NCI-H82 treated with DMSO at 0.1 percent for 48 hours (cell line): Measurements from ENCODE around the gene PAPOLB.
"Not testable (repeated sequence)": the region's sequence is repeated elsewhere in the genome, so short reads cannot be mapped to it uniquely, and the experiment has no call there.

Experiments
- DNase-seq: peaks from one replicate; lab custom pipeline; 2025; ENCODE audit not compliant: unreplicated experiment; lab: John Stamatoyannopoulos, UW

The PAPOLB gene

GRCh38 chr7:4861673-4862072 is at the start of gene PAPOLB:
Gene PAPOLB (minus strand): TSS chr7:4862030. CDS start chr7:4861810, 220 bp downstream.
- no peak for DNase-seq

- DNase-seq: no peak
These were observed 49.4 kb upstream of the PAPOLB start for GRCh38 chr7:4911111-4911828.

GRCh38 chr7:4906682-4907081 is 44.9 kb upstream of the PAPOLB start:
- DNase-seq: no peak

- DNase-seq: no peak
These were observed 43.3 kb upstream of the PAPOLB start for GRCh38 chr7:4905171-4905570.

GRCh38 chr7:4904346-4904745 is 42.5 kb upstream of the PAPOLB start:
- no peak for DNase-seq

- DNase-seq: no peak
These were observed 33.9 kb upstream of the PAPOLB start for GRCh38 chr7:4895766-4896165.

- no peak for DNase-seq
These were observed 32.7 kb upstream of the PAPOLB start for GRCh38 chr7:4894482-4894881.

- DNase-seq: no peak
These were observed 32.2 kb upstream of the PAPOLB start for GRCh38 chr7:4893929-4894475.

- DNase-seq: not testable (repeated sequence)
These were observed 31.4 kb upstream of the PAPOLB start for GRCh38 chr7:4893188-4893587.

GRCh38 chr7:4891522-4891921 is 29.7 kb upstream of the PAPOLB start:
- not testable (repeated sequence) for DNase-seq

GRCh38 chr7:4889682-4890081 is 27.9 kb upstream of the PAPOLB start:
- DNase-seq: no peak

GRCh38 chr7:4888161-4888560 is 26.3 kb upstream of the PAPOLB start:
- no peak for DNase-seq

- DNase-seq: no peak
These were observed 24.8 kb upstream of the PAPOLB start for GRCh38 chr7:4886671-4887070.

GRCh38 chr7:4885317-4885807 is 23.5 kb upstream of the PAPOLB start:
- DNase-seq: no peak

- no peak for DNase-seq
These were observed 22.3 kb upstream of the PAPOLB start for GRCh38 chr7:4884164-4884563.

- DNase-seq: peak; percentile 89
These were observed 21.7 kb upstream of the PAPOLB start, which contains the start of gene RADIL for GRCh38 chr7:4883372-4884144. Gene RADIL (minus strand): TSS chr7:4883716. CDS start chr7:4878139, 5,577 bp downstream.

GRCh38 chr7:4883033-4883371 is 21.2 kb upstream of the PAPOLB start:
- no peak for DNase-seq

GRCh38 chr7:4882169-4883032 is 20.6 kb upstream of the PAPOLB start:
- DNase-seq: no peak

- DNase-seq: no peak
These were observed 18.4 kb upstream of the PAPOLB start for GRCh38 chr7:4880218-4880617.

- no peak for DNase-seq
These were observed 17.7 kb upstream of the PAPOLB start for GRCh38 chr7:4879396-4880081.
